Measurements from ENCODE around the gene WDR46.

The WDR46 gene

GRCh38 chr6:33250731-33251130 is 38.3 kb downstream of the WDR46 start:
- no peak for TF ChIP-seq MYC (IDR thresholded peaks at IDR 0.05; ENCODE audit: low read depth, low read length)
- peak overlapping the region; percentile 94 for H3K4me3 ChIP-seq (ENCODE audit: low read depth, low read length)
- no peak for DNase-seq (ENCODE audit: low read depth)

- peak overlapping the region; percentile 94 for H3K4me3 ChIP-seq (ENCODE audit: low read depth, low read length)
- TF ChIP-seq POLR2A (IDR thresholded peaks at IDR 0.05; ENCODE audit: extremely low read depth, insufficient read length), result no peak
- TF ChIP-seq MYC (IDR thresholded peaks at IDR 0.05; ENCODE audit: low read depth, low read length), result no peak
- TF ChIP-seq CTCF (IDR thresholded peaks at IDR 0.05; ENCODE audit: low read depth, low read length), result no peak
- TF ChIP-seq MAX (IDR thresholded peaks at IDR 0.05; ENCODE audit: low read depth, low read length), result no peak
- DNase-seq (ENCODE audit: low read depth), result peak; percentile 58
Observed at GRCh38 chr6:33249732-33250630, 39.1 kb downstream of the WDR46 start.

GRCh38 chr6:33248932-33249731 is 39.9 kb downstream of the WDR46 start:
- TF ChIP-seq CTCF (IDR thresholded peaks at IDR 0.05; ENCODE audit: low read depth, low read length) (no peak), MYC (IDR thresholded peaks at IDR 0.05; ENCODE audit: low read depth, low read length) (peak; percentile 88), POLR2A (IDR thresholded peaks at IDR 0.05; ENCODE audit: extremely low read depth, insufficient read length) (peak; percentile 74), MAX (IDR thresholded peaks at IDR 0.05; ENCODE audit: low read depth, low read length) (peak; percentile 81)
- peak; percentile 100 for DNase-seq (ENCODE audit: low read depth)
- H3K4me3 ChIP-seq (ENCODE audit: low read depth, low read length), result peak overlapping the region; percentile 94

- DNase-seq (ENCODE audit: low read depth), result peak; percentile 72
- peak overlapping the region; percentile 61 for H3K4me3 ChIP-seq (ENCODE audit: low read depth, low read length)
- no peak for TF ChIP-seq POLR2A (IDR thresholded peaks at IDR 0.05; ENCODE audit: extremely low read depth, insufficient read length)
- TF ChIP-seq CTCF (IDR thresholded peaks at IDR 0.05; ENCODE audit: low read depth, low read length), result no peak
- TF ChIP-seq MAX (IDR thresholded peaks at IDR 0.05; ENCODE audit: low read depth, low read length), result peak; percentile 49
- TF ChIP-seq MYC (IDR thresholded peaks at IDR 0.05; ENCODE audit: low read depth, low read length), result no peak
Observed at GRCh38 chr6:33248643-33248931, 40.5 kb downstream of the WDR46 start.

- peak overlapping the region; percentile 61 for H3K4me3 ChIP-seq (ENCODE audit: low read depth, low read length)
- peak; percentile 91 for DNase-seq (ENCODE audit: low read depth)
- TF ChIP-seq MAX (IDR thresholded peaks at IDR 0.05; ENCODE audit: low read depth, low read length) (no peak; the same call in 1 of the 2 replicates), CTCF (IDR thresholded peaks at IDR 0.05; ENCODE audit: low read depth, low read length) (peak; percentile 83), MYC (IDR thresholded peaks at IDR 0.05; ENCODE audit: low read depth, low read length) (no peak), POLR2A (IDR thresholded peaks at IDR 0.05; ENCODE audit: extremely low read depth, insufficient read length) (no peak)
Observed at GRCh38 chr6:33247977-33248642, 40.9 kb downstream of the WDR46 start.

All from NB4 (cell line).